H9 (cell line): ENCODE measurements around the gene HECW1. TPM values are rescaled to one million over a fixed set of nuclear protein-coding genes. Genes with fewer than 3 reads are reported as not detected.

ENCODE experiments used
- DNase-seq: peaks from one replicate; pipeline ENCODE4 v3.0.0-alpha.2; 2017
- H2AFZ ChIP-seq: one replicate; pipeline ENCODE4 v1.6.1; 2013; ENCODE audit warnings: mild to moderate bottlenecking, low read length, control low read depth, moderate library complexity
- H2AK5ac ChIP-seq: 2 replicates; pipeline ENCODE4 v1.6.1; 2013; ENCODE audit warnings: low read length, control low read depth, mixed read lengths; ENCODE audit not compliant: insufficient read length
- H2BK120ac ChIP-seq: one replicate; pipeline ENCODE4 v1.6.1; 2013; ENCODE audit warnings: low read depth, mild to moderate bottlenecking, low read length, control low read depth, inconsistent platforms; ENCODE audit not compliant: poor library complexity, severe bottlenecking
- H2BK12ac ChIP-seq: 2 replicates; pipeline ENCODE4 v1.6.1; 2013; ENCODE audit warnings: low read length, control low read depth, mixed read lengths, low read depth; ENCODE audit not compliant: insufficient read length
- H2BK15ac ChIP-seq: 2 replicates; pipeline ENCODE4 v1.6.1; 2013; ENCODE audit warnings: low read depth, low read length, control low read depth
- H2BK20ac ChIP-seq: one replicate; pipeline ENCODE4 v1.6.1; 2013; ENCODE audit warnings: low read depth, mild to moderate bottlenecking, low read length, control low read depth, inconsistent platforms; ENCODE audit not compliant: poor library complexity, severe bottlenecking
- H2BK5ac ChIP-seq: 2 replicates; pipeline ENCODE4 v1.6.1; 2013; ENCODE audit warnings: low read length, control low read depth, mixed read lengths; ENCODE audit not compliant: insufficient read length
- H3K14ac ChIP-seq: 2 replicates; pipeline ENCODE4 v1.6.1; 2013; ENCODE audit warnings: low read length, control low read depth; ENCODE audit not compliant: insufficient read depth
- H3K18ac ChIP-seq: 2 replicates; pipeline ENCODE4 v1.6.1; 2013; ENCODE audit warnings: low read depth, mild to moderate bottlenecking, mixed read lengths, low read length, control low read depth; ENCODE audit not compliant: insufficient read length
- H3K23ac ChIP-seq: 2 replicates; pipeline ENCODE4 v1.6.1; 2013; ENCODE audit warnings: low read length, control low read depth, mixed read lengths, low read depth; ENCODE audit not compliant: insufficient read length
- H3K23me2 ChIP-seq: 2 replicates; pipeline ENCODE4 v1.6.1; 2013; ENCODE audit warnings: low read depth, mild to moderate bottlenecking, mixed read lengths, low read length, control low read depth; ENCODE audit not compliant: insufficient read length, poor library complexity, severe bottlenecking
- H3K27ac ChIP-seq: 2 replicates; pipeline ENCODE4 v1.5.1; 2013; ENCODE audit warnings: low read length, control low read depth, mixed read lengths, low read depth; ENCODE audit not compliant: insufficient read length
- H3K27me3 ChIP-seq: 2 replicates; pipeline ENCODE4 v1.6.1; 2013; ENCODE audit warnings: low read length, control low read depth, inconsistent platforms; ENCODE audit not compliant: insufficient read depth
- H3K4ac ChIP-seq: 2 replicates; pipeline ENCODE4 v1.6.1; 2013; ENCODE audit warnings: low read depth, mild to moderate bottlenecking, control low read depth, inconsistent platforms, low read length, moderate library complexity
- H3K4me1 ChIP-seq: 2 replicates; pipeline ENCODE4 v1.6.1; 2013; ENCODE audit warnings: low read length, control low read depth, inconsistent platforms; ENCODE audit not compliant: insufficient read depth
- H3K4me2 ChIP-seq: 2 replicates; pipeline ENCODE4 v1.6.1; 2013; ENCODE audit warnings: low read length, control low read depth, mixed read lengths; ENCODE audit not compliant: insufficient read length, insufficient read depth
- H3K56ac ChIP-seq: 2 replicates; pipeline ENCODE4 v1.6.1; 2013; ENCODE audit warnings: low read depth, mild to moderate bottlenecking, mixed read lengths, low read length, control low read depth; ENCODE audit not compliant: insufficient read length
- H3K79me1 ChIP-seq: 2 replicates; pipeline ENCODE4 v1.6.1; 2013; ENCODE audit warnings: low read depth, mild to moderate bottlenecking, moderate library complexity, low read length, control low read depth, inconsistent platforms; ENCODE audit not compliant: insufficient read depth, poor library complexity, severe bottlenecking
- H3K79me2 ChIP-seq: 2 replicates; pipeline ENCODE4 v1.6.1; 2013; ENCODE audit warnings: low read length, control low read depth, inconsistent platforms; ENCODE audit not compliant: insufficient read depth
- H3K9ac ChIP-seq: 2 replicates; pipeline ENCODE4 v1.6.1; 2013; ENCODE audit warnings: low read length, control low read depth, mixed read lengths; ENCODE audit not compliant: insufficient read length; ENCODE audit errors: extremely low read depth
- H3K9me3 ChIP-seq: one replicate; pipeline ENCODE4 v1.6.1; 2013; ENCODE audit warnings: low read depth, low read length, inconsistent platforms; ENCODE audit not compliant: control insufficient read depth
- H3T11ph ChIP-seq: one replicate; pipeline ENCODE4 v1.6.1; 2013; ENCODE audit warnings: mild to moderate bottlenecking, low read length, control low read depth, inconsistent platforms
- H4K20me1 ChIP-seq: one replicate; pipeline ENCODE4 v1.6.1; 2013; ENCODE audit not compliant: control insufficient read depth, insufficient read length, insufficient read depth
- H4K5ac ChIP-seq: 2 replicates; pipeline ENCODE4 v1.6.1; 2013; ENCODE audit warnings: low read depth, mild to moderate bottlenecking, mixed read lengths, low read length, control low read depth; ENCODE audit not compliant: insufficient read length
- H4K8ac ChIP-seq: replicated peaks from 2 replicates; pipeline ENCODE4 v1.6.1; 2013; ENCODE audit warnings: low read length, control low read depth, mixed read lengths, low read depth; ENCODE audit not compliant: insufficient read length
- H4K91ac ChIP-seq: 2 replicates; pipeline ENCODE4 v1.6.1; 2013; ENCODE audit warnings: low read depth, mild to moderate bottlenecking, moderate library complexity, mixed read lengths, low read length, control low read depth; ENCODE audit not compliant: insufficient read length
- H3K27ac Mint-ChIP-seq, 3 experiments: 2 replicates in 2 of 3; 3 replicates in 1 of 3; pipeline ENCODE4 v1.8.0; 2020 to 2021; ENCODE audit warnings: mixed read lengths in 3 of 3, mild to moderate bottlenecking in 1 of 3, moderate library complexity in 1 of 3
- H3K27me3 Mint-ChIP-seq: 2 replicates; pipeline ENCODE4 v1.8.0; 2021; ENCODE audit warnings: low read depth, mild to moderate bottlenecking, moderate library complexity, mixed read lengths
- H3K36me3 Mint-ChIP-seq, 3 experiments: 2 replicates in 2 of 3; 3 replicates in 1 of 3; pipeline ENCODE4 v1.8.0; 2020 to 2021; ENCODE audit warnings: low read depth in 3 of 3, mixed read lengths in 3 of 3; ENCODE audit not compliant: insufficient read depth in 1 of 3
- H3K4me1 Mint-ChIP-seq, 2 experiments: 2 replicates each; pipeline ENCODE4 v1.8.0; 2020; ENCODE audit warnings: mixed read lengths in 2 of 2
- H3K4me3 Mint-ChIP-seq, 2 experiments: 2 replicates in 1 of 2; 3 replicates in 1 of 2; pipeline ENCODE4 v1.8.0; 2020 to 2021; ENCODE audit warnings: mild to moderate bottlenecking in 2 of 2, mixed read lengths in 2 of 2, moderate library complexity in 1 of 2
- H3K9me3 Mint-ChIP-seq, 2 experiments: 2 replicates in 1 of 2; 3 replicates in 1 of 2; pipeline ENCODE4 v1.8.0; 2020; ENCODE audit warnings: mild to moderate bottlenecking in 2 of 2, mixed read lengths in 2 of 2, moderate library complexity in 1 of 2
- CTCF ChIP-seq: fragments of 200-600 bp; sonication (generic); conservative IDR thresholded peaks from 3 replicates; pipeline ENCODE4 v1.8.0; 2021; ENCODE audit warnings: antibody characterized with exemption, mild to moderate bottlenecking
- WGBS: extraction: QIAGEN DNeasy Blood & Tissue Kit; methylation state at CpG from one replicate; pipeline ENCODE4 v1.1.7; 2013; ENCODE audit warnings: missing lambda C conversion rate, low lambda C conversion rate, mixed read lengths; ENCODE audit not compliant: insufficient read length; ENCODE audit errors: extremely low coverage; 5-methylcytosine and 5-hydroxymethylcytosine counted together
- total RNA-seq: library from RNA; stranded (reverse); gene quantifications from 2 replicates; pipeline ENCODE4 v1.2.1, GENCODE V29; 2021

Gene HECW1
- total RNA-seq, 1 experiment from 2014 or later = 5.0 TPM

GRCh38 chr7:43604251-43604650 is 491.8 kb downstream of the HECW1 start:
- Histone ChIP-seq H2BK20ac (no peak overlapping the region), H3K79me2 (no peaks in the 10 kb centered on the region), H3K56ac (no peak overlapping the region), H2BK12ac (no peak overlapping the region), H3K9ac (no peak overlapping the region), H4K91ac (no peak overlapping the region), H3K4ac (no peak overlapping the region), H2AK5ac (no peak overlapping the region), H3K14ac (no peak overlapping the region), H3K23me2 (no peaks in the 10 kb centered on the region), H3K9me3 (no peaks in the 10 kb centered on the region), H2BK120ac (no peak overlapping the region), H4K8ac (no peak overlapping the region), H4K20me1 (no peaks in the 10 kb centered on the region), H3K79me1 (no peaks in the 10 kb centered on the region), H3K27ac (no peak overlapping the region), H2BK5ac (no peak overlapping the region), H3K23ac (no peak overlapping the region), H3T11ph (no peak overlapping the region), H2BK15ac (no peak overlapping the region), H4K5ac (no peak overlapping the region), H3K4me1 (peaks cover 4% of the 10 kb centered on the region; the same call in 1 of the 2 replicates), H3K18ac (no peak overlapping the region), H3K4me2 (no peak overlapping the region), H2AFZ (no peak overlapping the region), H3K27me3 (no peaks in the 10 kb centered on the region; the same call in 1 of the 2 replicates)
- no CpG with 5 or more reads among the region's 1 CpG for WGBS
- TF ChIP-seq CTCF = no peak
- H3K36me3 Mint-ChIP-seq = peaks cover 6 to 16% (median 11%) of the 10 kb centered on the region in 3 experiments; a peak in 6 of 7 replicates
- no peak overlapping the region for H3K27ac Mint-ChIP-seq
- H3K27me3 Mint-ChIP-seq = no peaks in the 10 kb centered on the region
- H3K4me1 Mint-ChIP-seq = no peaks in the 10 kb centered on the region
- H3K4me3 Mint-ChIP-seq = no peak overlapping the region
- no peak for DNase-seq
- peaks cover 5 to 8% of the 10 kb centered on the region in 2 experiments; a peak in 3 of 5 replicates for H3K9me3 Mint-ChIP-seq
